ENCODE measurements around the gene TBCB. TPM values are rescaled to one million over a fixed set of nuclear protein-coding genes. Genes with fewer than 3 reads are reported as not detected.
"Not testable (repeated sequence)": the region's sequence is repeated elsewhere in the genome, so short reads cannot be mapped to it uniquely, and the experiment has no call there.

TBCB gene, protein sequence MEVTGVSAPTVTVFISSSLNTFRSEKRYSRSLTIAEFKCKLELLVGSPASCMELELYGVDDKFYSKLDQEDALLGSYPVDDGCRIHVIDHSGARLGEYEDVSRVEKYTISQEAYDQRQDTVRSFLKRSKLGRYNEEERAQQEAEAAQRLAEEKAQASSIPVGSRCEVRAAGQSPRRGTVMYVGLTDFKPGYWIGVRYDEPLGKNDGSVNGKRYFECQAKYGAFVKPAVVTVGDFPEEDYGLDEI
- total RNA-seq (2014; rRNA removed) = 295 and 302 TPM in 2 replicates
- 440 TPM for polyA plus RNA-seq (2012)

GRCh38 chr19:36115453-36116343, at the start of gene TBCB:
TBCB (plus strand) TSS chr19:36115468; CDS start chr19:36115561, 93 bp downstream.
- peak; percentile 25 for DNase-seq (ENCODE audit: low read depth)

DNA sequence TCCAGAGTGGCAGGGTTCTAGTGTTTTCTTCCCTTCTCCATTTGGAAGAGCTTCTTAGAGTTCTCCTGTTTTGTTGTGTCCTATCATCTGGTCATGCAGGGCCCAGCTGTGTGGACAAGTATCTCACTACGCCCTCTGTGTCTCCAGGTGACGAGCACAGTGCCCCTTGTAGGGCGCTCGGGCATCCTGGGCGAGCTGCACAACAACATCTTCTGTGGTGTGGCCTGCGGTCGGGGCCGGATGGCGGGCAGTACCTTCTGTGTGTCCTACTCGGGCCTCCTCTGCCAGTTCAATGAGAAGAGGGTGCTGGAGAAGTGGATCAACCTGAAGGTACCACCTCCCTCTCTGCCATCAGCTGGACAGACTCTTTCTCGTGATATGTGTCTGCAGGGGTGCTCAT, 47.6 kb upstream of the TBCB start:
- no peak for DNase-seq (ENCODE audit: low read depth)

- not testable (repeated sequence) for DNase-seq (ENCODE audit: low read depth)
These were observed 46.3 kb upstream of the TBCB start for GRCh38 chr19:36068810-36069499.

DNA sequence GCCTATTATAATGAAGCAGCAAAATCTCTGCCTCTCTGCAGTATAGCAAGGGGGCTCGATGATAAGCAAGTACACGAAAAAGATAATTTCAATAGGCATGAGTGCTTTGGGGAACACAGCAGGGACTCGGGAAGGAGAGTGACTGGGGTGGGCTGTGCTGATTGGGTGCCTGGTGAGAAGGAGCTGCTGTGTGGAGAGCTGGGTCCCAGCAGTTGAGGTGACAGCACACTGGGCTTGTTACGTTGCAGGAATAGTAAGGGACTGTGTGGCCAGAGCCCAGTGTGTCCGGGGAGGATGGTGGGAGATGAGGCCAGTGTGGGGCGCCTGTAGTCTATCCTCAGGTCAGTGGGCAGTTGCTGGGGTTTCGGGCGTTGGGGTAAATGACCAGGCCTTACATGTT, 43.2 kb upstream of the TBCB start:
- no peak for DNase-seq (ENCODE audit: low read depth)

DNA sequence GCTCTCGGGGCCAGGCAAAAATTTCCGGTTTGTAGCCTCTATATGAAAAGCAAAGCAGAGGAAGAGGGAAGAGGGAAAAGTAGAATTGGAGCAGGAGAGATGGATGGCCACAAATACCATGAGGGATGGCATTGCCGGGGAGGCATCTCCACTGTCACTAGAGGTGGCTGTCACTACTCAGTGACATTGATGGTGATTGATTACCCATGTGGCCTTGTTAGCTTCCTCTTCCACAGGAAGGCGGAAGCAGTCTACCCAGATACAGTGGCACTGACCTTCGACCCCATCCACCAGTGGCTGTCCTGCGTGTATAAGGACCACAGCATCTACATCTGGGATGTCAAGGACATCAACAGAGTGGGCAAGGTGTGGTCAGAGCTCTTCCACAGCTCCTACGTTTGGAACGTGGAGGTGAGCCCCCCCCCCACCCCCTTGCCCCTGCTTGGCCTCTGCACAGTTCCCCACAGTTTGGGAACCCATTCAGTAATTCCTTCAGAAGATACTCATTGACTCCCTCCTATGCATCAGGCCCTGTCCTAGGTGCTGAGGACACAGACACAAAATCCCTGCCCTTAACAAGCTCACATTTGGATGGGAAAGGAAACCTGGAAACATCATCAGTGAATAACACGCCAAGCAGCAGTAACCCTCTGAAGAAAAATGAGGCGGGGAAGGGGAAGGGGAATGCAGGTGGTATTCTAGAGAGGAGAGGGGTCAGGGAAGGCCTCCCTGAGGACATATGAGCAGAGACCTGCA, 42.0 kb upstream of the TBCB start:
- DNase-seq (ENCODE audit: low read depth) = no peak

- DNase-seq (ENCODE audit: low read depth) = no peak
These were observed 35.8 kb upstream of the TBCB start for GRCh38 chr19:36079389-36079945.

GRCh38 chr19:36081385-36081784, 33.9 kb upstream of the TBCB start:
- no peak for DNase-seq (ENCODE audit: low read depth)

GRCh38 chr19:36081894-36082293, 33.4 kb upstream of the TBCB start:
- DNase-seq (ENCODE audit: low read depth) = peak; percentile 47

- DNase-seq (ENCODE audit: low read depth) = no peak
These were observed 32.4 kb upstream of the TBCB start for GRCh38 chr19:36082916-36083315.

DNA sequence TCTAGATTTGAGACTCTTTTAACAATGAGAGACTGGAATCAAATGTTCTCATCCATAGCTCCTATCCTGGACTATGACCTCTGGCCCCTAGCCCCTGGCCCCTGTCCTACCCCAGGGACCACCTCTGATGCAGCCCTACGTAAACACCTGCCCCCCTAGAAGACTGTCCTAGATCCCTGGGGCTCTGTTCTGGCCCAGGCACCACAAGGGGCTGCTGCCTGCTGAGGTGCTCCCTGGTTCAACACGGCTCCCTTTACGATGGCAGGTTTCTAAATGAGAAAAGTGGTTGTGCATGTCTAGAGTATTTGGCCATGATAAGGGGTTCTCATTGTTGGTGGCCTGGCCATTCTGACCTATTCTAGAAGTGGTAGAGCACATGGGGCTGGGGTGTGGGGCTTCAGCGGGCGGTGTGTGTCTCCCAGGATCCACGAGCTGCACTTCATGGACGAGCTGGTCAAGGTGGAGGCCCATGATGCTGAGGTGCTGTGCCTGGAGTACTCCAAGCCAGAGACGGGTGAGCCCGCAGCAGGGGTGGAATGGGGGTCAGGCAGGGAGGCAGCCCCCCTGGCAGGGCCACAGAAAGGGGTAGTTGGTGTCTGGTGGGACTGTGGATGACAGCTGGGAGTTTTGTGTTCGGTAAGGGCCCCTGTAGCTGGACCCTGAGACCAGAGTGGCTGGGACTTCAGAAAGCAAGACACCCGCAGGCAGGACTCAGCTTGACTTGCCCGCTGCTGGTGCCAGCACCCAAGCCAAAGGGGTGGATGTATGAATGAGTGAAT, 30.8 kb upstream of the TBCB start:
- no peak for DNase-seq (ENCODE audit: low read depth)

- no peak for DNase-seq (ENCODE audit: low read depth)
These were observed 28.9 kb upstream of the TBCB start for GRCh38 chr19:36086326-36086725.

DNA sequence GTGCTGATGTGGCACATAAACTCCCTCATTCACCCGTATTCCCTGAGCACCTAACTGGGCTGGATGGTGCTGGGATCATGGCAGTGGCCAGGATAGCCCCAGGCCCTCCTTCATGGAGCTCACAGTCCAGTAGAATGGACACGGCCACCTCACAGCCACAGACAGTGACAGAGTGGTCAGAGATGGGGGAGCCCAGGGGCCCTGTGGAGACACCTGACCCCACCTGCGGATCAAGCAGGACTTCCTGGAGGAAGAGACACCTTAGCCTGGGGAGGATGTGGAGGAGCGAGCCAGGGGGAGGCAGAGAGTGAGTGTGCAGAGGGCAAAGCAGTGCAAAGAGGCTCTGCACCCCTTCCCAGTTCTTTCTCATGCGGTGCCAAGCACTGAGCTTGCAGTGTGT, 25.4 kb upstream of the TBCB start:
- DNase-seq (ENCODE audit: low read depth) = no peak

GRCh38 chr19:36090910-36091695, 24.2 kb upstream of the TBCB start:
- DNase-seq (ENCODE audit: low read depth) = no peak

DNA sequence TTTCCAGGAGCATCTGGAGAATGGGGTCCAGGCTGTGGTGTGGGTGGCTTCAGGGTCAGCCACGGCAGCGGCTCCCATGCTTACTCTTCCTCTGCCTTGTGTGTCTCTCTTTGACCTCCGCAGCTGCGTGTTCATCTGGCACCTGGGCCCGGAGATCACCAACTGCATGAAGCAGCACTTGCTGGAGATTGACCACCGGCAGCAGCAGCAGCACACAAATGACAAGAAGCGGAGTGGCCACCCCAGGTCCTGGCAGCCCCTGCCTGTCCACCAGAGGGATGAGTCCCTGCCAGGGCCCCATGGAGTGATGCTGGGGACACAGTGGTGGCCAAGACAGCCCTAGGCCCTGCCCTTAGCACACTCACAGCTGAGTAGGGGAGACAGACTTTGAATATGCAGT, 22.7 kb upstream of the TBCB start:
- DNase-seq (ENCODE audit: low read depth) = no peak

- no peak for DNase-seq (ENCODE audit: low read depth)
These were observed 22.1 kb upstream of the TBCB start for GRCh38 chr19:36093146-36093662.

- no peak for DNase-seq (ENCODE audit: low read depth)
These were observed 21.6 kb upstream of the TBCB start for GRCh38 chr19:36093687-36094086.

DNA sequence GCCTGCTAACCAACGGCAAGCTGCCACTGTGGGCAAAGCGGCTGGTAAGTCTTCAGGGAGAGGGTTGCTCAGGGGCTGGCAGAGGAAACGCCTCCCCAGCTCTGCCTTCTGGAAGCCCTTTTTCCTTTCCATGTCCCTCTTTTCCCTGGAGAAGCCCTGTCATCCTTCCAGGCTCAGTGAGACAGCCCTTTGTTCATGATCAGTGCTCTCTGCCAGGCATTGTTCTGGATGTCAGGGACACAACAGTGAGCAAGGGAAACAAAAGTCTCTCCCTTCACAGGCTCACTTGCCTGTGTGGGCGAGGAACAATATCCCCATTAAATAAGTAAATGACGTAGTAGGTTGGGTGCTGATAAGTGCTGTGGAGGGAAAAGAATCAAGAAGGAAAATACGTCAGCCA, 18.2 kb upstream of the TBCB start:
- DNase-seq (ENCODE audit: low read depth) = no peak

GRCh38 chr19:36099166-36099785, 16.0 kb upstream of the TBCB start:
- no peak for DNase-seq (ENCODE audit: low read depth)

- DNase-seq (ENCODE audit: low read depth) = no peak
These were observed 14.8 kb upstream of the TBCB start for GRCh38 chr19:36100476-36100875.

Data from LHCN-M2 (cell line).